HG02981 (cell line): Measurements from ENCODE around the gene ALG3.

Experiments used
- ATAC-seq: cut with Tn5 transposase; IDR thresholded peaks from one replicate; pipeline ENCODE4 v1.9.1; 2021; ENCODE audit warnings: mild to moderate bottlenecking, moderate library complexity; ENCODE audit not compliant: unreplicated experiment

Gene ALG3

DNA sequence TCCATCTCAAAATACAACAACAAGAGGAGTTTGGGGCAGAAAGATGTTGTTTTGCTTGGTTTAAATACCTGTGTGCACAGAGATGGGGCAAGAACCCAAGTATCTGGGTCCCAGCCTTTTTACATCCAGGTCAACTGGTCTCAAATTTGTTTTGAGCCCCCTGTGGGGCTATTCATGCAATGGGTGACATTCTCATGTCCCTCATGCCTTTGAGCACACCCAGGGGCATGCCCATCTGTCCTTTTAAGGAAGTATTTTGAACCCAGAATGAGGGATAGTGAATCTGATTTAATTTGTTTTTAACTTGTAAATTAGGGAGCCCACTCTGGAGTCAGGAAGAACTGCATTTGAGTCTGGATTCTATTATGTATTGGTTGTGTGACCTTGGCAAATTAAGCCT is 47.9 kb downstream of the ALG3 start:
- ATAC-seq: no peak

DNA sequence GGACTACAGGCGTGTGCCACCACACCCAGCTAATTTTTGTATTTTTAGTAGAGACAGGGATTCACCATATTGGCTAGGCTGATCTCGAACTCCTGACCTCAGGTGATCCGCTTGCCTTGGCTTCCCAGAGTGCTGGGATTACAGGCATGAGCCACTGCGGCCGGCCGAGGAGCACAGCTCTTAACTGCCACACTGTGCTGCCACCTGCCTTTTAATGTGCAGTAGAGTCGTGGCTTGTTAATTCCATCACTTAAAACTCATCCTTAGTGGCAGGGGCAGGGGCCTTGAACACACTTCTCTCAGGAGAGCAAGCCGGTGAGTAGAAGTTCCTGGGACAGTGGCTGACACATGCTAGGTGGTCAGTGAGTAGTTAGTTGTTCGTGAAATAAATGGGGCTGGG is 50.3 kb downstream of the ALG3 start:
- no peak for ATAC-seq

DNA sequence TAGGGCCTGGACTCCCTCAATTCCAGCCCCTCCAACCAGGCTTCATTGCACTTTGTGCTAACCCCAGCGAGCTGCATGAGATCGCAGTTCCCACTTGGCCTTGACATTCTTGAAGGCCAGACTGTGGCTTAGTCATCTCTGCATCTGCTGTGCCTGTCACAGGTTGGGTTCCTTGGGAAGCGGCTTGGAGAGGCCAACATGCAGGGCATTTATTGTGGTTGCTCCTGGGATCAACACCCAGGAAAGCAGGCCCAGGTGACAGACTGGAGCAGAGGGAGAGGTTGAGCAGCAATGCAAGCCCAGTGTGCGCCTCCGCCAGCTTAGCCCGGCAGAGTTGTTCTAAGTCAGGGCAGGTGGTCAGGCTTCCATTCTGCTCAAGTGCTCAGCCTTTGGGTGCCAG is 52.2 kb downstream of the ALG3 start:
- no peak for ATAC-seq

DNA sequence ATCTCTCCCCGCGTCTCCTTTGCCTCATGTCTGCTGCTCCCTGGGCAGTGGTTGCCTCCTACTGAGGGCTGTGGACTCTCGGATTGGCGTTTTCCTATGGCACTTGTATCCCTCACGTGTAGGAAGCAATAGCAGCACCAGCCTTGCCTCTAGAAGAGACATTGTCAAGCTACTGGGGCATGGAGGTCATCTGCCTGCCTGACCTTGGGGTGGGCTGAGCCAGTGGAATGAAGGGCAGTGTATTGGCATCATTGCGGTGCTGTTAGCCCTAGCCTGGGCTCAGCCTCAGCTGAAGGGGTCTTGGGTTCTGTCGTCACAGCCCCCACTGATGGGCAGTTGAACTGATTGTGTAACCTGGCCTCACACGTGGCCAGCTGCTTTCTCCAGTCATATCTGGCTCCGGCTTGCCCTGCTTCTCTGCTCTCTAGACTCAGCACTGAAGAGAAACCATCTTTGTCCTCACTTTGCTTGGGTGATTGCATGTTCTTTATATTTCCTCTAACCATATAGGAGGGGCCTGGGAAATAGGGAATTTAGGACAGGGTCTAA is 54.7 kb downstream of the ALG3 start:
- ATAC-seq: no peak

DNA sequence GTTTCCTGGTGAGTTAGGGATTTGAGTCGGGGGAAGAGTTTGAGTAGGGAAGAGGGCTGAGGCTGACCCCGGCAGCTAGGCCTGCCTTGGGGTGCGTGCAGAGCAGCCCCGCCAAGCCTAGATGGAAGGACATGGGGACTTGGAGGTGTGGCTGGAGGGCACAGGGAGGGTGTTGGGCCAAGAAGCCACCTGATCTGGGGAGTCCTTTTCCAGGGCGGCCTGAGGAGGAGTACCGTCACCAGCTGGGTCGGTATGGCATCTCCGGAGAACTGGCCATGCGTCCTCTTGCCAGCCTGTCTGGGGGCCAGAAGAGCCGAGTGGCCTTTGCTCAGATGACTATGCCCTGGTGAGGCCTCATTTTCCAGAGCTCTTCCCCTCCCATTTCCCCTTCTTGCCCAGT is 55.9 kb downstream of the ALG3 start:
- no peak for ATAC-seq
